VCaP (cell line): ENCODE measurements around the gene SLC36A4.
"Not testable (repeated sequence)": the region's sequence is repeated elsewhere in the genome, so short reads cannot be mapped to it uniquely, and the experiment has no call there.

Experiments used
- H3K27ac ChIP-seq: fragments of 450-650 bp; 2 replicates; pipeline ENCODE4 v1.5.1; 2017
- TF ChIP-seq, protein P1 (sequence below): fragments of 450-650 bp; conservative IDR thresholded peaks from 2 replicates; pipeline ENCODE4 v1.5.1; 2017; ENCODE audit warnings: mild to moderate bottlenecking, moderate library complexity

SLC36A4 gene

DNA sequence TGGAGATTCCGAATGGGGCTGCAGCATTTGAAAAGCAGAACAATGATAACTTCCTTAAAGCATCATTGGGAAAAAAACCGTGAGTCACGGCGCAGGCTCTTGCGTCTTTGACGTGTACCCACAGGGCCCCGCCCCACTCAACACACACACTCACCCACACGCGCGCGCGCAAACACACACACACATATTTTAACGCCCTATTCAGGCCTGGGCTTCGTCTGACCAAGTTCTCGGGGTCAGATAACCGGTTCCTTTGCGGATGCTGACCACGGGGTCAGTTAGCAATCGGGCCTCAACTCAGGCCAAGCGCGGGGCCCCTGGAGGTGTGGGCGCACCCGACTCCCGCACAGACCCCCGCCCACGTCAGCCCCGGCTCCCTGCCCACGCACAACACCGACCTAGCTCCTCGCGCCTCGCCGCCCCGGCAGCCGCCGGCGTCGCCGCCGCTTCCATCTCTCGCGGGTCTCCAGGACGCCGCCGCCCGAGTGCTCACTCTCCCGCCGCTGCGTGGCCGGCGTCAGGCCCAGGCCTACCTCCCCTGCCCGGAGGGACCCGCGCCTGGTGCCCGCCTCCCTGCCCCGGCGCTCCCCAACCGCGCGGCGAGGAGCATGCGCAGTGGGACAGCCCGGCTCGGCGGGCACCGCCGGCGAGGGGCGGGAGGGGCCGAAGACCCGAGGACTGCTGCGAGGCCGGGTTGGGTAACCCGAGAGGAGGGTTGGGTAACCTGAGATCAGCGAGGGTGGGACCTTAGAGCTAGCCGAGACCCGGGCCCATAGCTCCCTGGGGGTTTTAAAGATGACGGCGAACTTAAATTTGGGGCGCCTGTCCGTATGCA is at the start of gene SLC36A4:
SLC36A4 (minus strand) TSS at position 612 of the 835 bp plus-strand sequence; CDS start at position 453, 159 bp downstream.
- TF ChIP-seq, protein P1, sequence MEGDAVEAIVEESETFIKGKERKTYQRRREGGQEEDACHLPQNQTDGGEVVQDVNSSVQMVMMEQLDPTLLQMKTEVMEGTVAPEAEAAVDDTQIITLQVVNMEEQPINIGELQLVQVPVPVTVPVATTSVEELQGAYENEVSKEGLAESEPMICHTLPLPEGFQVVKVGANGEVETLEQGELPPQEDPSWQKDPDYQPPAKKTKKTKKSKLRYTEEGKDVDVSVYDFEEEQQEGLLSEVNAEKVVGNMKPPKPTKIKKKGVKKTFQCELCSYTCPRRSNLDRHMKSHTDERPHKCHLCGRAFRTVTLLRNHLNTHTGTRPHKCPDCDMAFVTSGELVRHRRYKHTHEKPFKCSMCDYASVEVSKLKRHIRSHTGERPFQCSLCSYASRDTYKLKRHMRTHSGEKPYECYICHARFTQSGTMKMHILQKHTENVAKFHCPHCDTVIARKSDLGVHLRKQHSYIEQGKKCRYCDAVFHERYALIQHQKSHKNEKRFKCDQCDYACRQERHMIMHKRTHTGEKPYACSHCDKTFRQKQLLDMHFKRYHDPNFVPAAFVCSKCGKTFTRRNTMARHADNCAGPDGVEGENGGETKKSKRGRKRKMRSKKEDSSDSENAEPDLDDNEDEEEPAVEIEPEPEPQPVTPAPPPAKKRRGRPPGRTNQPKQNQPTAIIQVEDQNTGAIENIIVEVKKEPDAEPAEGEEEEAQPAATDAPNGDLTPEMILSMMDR, result no peak
- peak within 1 kb of the TSS; percentile 97 for H3K27ac ChIP-seq

DNA sequence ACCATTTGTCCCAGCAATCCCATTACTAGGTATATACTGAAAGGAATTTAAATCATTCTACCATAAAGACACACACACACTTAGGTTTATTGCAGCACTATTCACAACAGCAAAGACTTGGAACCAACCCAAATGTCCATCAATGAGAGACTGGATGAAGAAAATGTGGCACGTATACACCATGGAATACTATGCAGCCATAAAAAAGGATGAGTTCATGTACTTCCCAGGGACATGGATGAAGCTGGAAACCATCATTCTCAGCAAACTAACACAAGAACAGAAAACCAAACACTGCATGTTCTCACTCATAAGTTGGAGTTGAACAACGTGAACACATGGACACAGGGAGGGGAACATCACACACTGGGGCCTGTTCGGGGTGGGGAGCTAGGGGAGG is 49.0 kb upstream of the SLC36A4 start:
- H3K27ac ChIP-seq, result not testable (repeated sequence)

DNA sequence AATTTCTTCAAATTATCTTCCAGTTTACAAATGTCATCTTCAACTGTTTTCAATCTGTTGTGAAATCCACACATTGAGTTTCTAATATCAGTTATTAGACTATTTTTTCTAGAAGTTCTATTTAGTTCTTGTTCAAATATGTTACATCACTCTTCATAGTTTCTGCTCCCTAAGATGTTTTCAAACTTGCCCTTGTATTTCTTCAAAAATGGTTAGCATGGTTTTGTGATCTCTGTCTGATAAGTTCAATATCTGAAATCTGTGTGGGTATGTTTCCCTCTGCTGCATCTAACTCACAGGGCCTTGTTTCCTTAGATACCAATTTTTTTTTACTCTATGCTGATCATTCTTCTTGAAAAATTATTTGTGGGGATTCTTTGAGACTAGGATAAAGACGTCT is 46.2 kb upstream of the SLC36A4 start:
- H3K27ac ChIP-seq, result no peak overlapping the region
- TF ChIP-seq, protein P1, result no peak

DNA sequence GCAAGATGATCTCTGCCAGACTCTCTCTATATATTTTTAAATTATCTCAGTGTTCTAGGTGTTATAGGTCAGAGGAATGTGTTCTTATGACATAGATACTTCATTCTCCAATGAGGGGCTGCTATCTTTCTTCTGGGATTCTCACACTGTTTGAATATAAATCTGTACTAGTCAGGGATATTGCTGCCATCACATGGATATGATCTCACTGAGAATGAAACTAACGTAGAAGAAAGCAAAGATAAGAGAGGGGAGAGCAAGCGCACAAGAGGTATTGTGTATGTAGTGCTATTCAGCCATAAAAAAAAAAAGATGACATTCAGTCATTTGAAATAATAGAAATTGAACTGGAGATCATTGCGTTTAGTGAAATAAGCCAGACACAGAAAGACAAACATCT is 42.2 kb upstream of the SLC36A4 start:
- peak overlapping the region; percentile 97; the same call in 1 of the 2 replicates for H3K27ac ChIP-seq
- TF ChIP-seq, protein P1, result no peak

DNA sequence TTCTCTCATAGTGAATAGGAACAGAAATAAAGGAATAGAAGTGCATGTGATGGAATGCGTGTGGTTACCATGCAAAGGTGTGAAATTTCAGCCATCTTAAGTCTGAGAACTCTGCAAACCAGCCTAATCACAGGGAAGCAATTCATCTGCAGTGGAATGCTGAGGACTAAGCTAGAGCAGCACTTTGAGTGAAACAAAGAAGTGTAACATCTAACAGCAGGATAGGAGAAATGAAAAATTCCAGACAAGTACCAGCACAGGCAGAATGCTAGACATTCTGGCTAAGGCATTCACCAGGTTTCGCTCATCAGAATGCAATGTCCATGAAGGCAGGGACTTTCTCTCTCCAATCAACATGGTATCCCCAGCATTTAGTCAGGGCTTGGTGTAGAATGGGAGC is 41.2 kb upstream of the SLC36A4 start:
- peak overlapping the region; percentile 97 for H3K27ac ChIP-seq
- TF ChIP-seq, protein P1, result no peak

DNA sequence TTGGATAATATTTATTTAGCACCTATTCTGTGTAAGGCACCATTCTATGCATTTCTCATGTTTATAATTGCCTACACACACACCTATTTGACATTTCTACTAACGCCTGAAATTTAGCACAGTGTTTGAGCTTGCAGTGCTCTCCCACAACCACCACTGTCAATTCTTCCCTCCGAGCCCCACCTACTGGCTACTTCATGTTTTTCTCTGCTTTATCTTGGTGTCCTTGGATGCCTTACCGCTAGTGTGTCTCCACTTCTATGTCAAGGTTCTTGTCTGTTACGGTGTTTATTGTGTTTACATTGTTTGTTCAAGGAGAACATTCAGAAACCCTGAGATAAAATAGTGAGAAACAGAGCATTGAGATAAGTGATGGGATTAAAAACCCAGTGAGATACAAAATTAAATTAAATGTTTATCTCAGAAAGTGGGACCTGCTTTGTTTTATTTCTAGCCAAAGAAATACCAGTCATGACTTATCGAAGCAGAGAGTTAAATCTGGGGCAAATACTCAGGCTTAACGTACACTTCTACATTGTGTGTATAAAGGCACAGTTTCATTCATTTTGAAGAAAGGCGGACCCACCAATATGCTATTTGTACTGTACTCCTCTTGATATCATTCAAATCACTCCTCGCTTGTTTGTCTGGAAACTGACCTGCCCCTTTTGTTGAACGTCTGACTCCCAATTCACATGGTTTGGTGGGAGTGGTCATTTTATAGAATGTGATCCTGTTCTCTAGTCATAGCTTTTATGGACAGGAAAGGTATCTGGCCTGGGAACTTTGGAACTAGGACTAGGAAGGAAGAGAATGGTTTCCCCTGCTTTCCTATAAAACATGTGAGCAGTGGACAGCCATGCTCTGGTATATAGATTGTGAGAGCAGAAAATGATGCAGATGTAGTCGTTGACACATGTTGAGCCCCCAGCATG is 39.2 kb upstream of the SLC36A4 start:
- TF ChIP-seq, protein P1, result peak; percentile 89

DNA sequence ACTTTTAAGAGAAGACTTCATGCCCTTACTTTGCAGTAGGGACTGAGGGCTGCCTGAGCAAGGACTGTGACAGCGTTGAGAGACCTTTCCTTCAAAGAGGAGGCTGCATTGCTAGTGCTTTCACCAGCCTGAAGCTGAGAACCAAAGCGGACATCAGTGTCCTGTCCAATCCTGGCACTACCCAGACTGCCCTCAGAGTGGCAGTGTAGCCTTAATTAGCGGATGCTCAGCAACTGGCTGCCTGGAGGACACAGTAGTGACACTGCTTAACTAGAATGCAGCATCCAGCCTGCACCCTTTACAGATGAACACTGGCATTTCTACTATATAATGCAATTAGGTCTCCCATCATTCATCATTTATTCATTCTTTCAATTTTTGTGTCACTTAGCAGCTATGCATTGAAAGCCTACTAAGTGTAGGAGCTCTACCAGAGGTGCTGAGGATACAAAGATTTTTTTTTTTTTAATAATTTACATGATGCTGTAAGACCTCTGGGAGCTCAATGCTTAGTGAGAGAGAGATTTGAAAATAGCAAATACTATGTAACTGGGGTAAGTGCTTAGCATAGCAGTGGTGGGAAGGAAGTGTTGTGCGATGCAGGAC is 36.9 kb upstream of the SLC36A4 start:
- TF ChIP-seq, protein P1, result peak; percentile 98
- peak overlapping the region; percentile 97 for H3K27ac ChIP-seq

More for the DNA sequence above, 39.2 kb upstream of the SLC36A4 start:
- H3K27ac ChIP-seq, result peak overlapping the region; percentile 97
